IMR-90 (cell line): ENCODE measurements around the gene ZBTB8OS. TPM values are rescaled to one million over a fixed set of nuclear protein-coding genes. Genes with fewer than 3 reads are reported as not detected.

Experiments used
- ATAC-seq: fragments of 200-7000 bp; cut with Tn5 transposase; 2 replicates; pipeline ENCODE4 v1.9.1; 2020; ENCODE audit warnings: low read depth, mild to moderate bottlenecking, moderate library complexity
- BruUV-seq: library from RNA; stranded (reverse); fragments of 400-500 nt; replicated peaks from 2 replicates; lab custom pipeline; 2021; lab: Mats Ljungman, UMichigan
- CTCF ChIA-PET: fragments of 300-600 bp; formaldehyde crosslinking; extraction: SDS; loops from one replicate; lab custom pipeline; 2021; ENCODE audit warnings: antibody characterized with exemption; lab: Yijun Ruan, JAX
- POLR2A ChIA-PET: fragments of 300-600 bp; sonication (Branson Sonifier 250); formaldehyde crosslinking; loops from one replicate; lab custom pipeline; 2022; ENCODE audit warnings: antibody characterized with exemption; ENCODE audit not compliant: unreplicated experiment; lab: Charles Lee
- DNase-seq: peaks from one replicate; pipeline ENCODE4 v3.0.0; 2013
- H2AFZ ChIP-seq: replicated peaks from 2 replicates; pipeline ENCODE3; 2013; ENCODE audit warnings: low read length, mild to moderate bottlenecking; ENCODE audit not compliant: poor library complexity
- H2AK5ac ChIP-seq: 2 replicates; pipeline ENCODE4 v1.6.1; 2013; ENCODE audit warnings: low read depth, low read length, inconsistent platforms
- H2AK9ac ChIP-seq: replicated peaks from 2 replicates; pipeline ENCODE3; 2013; ENCODE audit warnings: mild to moderate bottlenecking, low read depth, low read length, moderate library complexity; ENCODE audit not compliant: poor library complexity
- H2BK120ac ChIP-seq: 2 replicates; pipeline ENCODE4 v1.6.1; 2013; ENCODE audit warnings: low read depth, low read length, inconsistent platforms
- H2BK15ac ChIP-seq: 3 replicates; pipeline ENCODE4 v1.6.1; 2013; ENCODE audit warnings: low read depth, low read length, inconsistent platforms
- H2BK20ac ChIP-seq: 2 replicates; pipeline ENCODE4 v1.6.1; 2013; ENCODE audit warnings: low read depth, mild to moderate bottlenecking, inconsistent platforms, low read length, moderate library complexity
- H2BK5ac ChIP-seq: 2 replicates; pipeline ENCODE4 v1.6.1; 2013; ENCODE audit warnings: mild to moderate bottlenecking, low read depth, low read length, inconsistent platforms; ENCODE audit not compliant: poor library complexity, severe bottlenecking
- H3K14ac ChIP-seq: replicated peaks from 2 replicates; pipeline ENCODE4 v1.6.1; 2013; ENCODE audit warnings: low read depth, low read length, inconsistent platforms
- H3K18ac ChIP-seq: 2 replicates; pipeline ENCODE4 v1.6.1; 2013; ENCODE audit warnings: low read depth, low read length, control low read depth
- H3K23ac ChIP-seq: 2 replicates; pipeline ENCODE4 v1.6.1; 2013; ENCODE audit warnings: low read depth, low read length, inconsistent platforms
- H3K27ac ChIP-seq: 2 replicates; pipeline ENCODE4 v1.5.1; 2013; ENCODE audit warnings: mild to moderate bottlenecking, control low read depth, low read length; ENCODE audit not compliant: insufficient read depth
- H3K27me3 ChIP-seq: 2 replicates; pipeline ENCODE4 v1.6.1; 2013; ENCODE audit warnings: low read length; ENCODE audit not compliant: control insufficient read depth, insufficient read depth
- H3K36me3 ChIP-seq: 2 replicates; pipeline ENCODE4 v1.6.1; 2013; ENCODE audit warnings: low read length, mixed read lengths; ENCODE audit not compliant: control insufficient read depth, insufficient read depth
- H3K4ac ChIP-seq: 2 replicates; pipeline ENCODE4 v1.6.1; 2013; ENCODE audit warnings: low read depth, low read length, inconsistent platforms
- H3K4me1 ChIP-seq: 2 replicates; pipeline ENCODE4 v1.6.1; 2013; ENCODE audit warnings: low read length, mixed read lengths; ENCODE audit not compliant: control insufficient read depth, insufficient read depth
- H3K4me2 ChIP-seq: 2 replicates; pipeline ENCODE4 v1.6.1; 2013; ENCODE audit warnings: low read depth, mild to moderate bottlenecking, control low read depth, low read length, moderate library complexity
- H3K4me3 ChIP-seq: 2 replicates; pipeline ENCODE4 v1.5.1; 2013; ENCODE audit warnings: low read depth, mild to moderate bottlenecking, control low read depth, low read length, moderate library complexity; ENCODE audit not compliant: insufficient read depth
- H3K56ac ChIP-seq: 2 replicates; pipeline ENCODE4 v1.6.1; 2013; ENCODE audit warnings: low read length, inconsistent platforms; ENCODE audit not compliant: insufficient read depth; ENCODE audit errors: extremely low read depth
- H3K79me1 ChIP-seq, 2 experiments: 2 replicates each; pipeline ENCODE4 v1.6.1; 2013; ENCODE audit warnings: low read length in 2 of 2, inconsistent platforms in 1 of 2, low read depth in 1 of 2
- H3K9ac ChIP-seq: 2 replicates; pipeline ENCODE4 v1.6.1; 2013; ENCODE audit warnings: low read depth, low read length, control low read depth
- H3K9me1 ChIP-seq: 2 replicates; pipeline ENCODE4 v1.6.1; 2013; ENCODE audit warnings: low read length, inconsistent platforms; ENCODE audit not compliant: insufficient read depth
- H3K9me3 ChIP-seq: 2 replicates; pipeline ENCODE4 v1.6.1; 2013; ENCODE audit warnings: low read length; ENCODE audit not compliant: control insufficient read depth, insufficient read depth
- H4K20me1 ChIP-seq: 2 replicates; pipeline ENCODE4 v1.6.1; 2013; ENCODE audit warnings: low read length, inconsistent platforms; ENCODE audit not compliant: insufficient read depth
- H4K5ac ChIP-seq: 2 replicates; pipeline ENCODE4 v1.6.1; 2013; ENCODE audit warnings: mild to moderate bottlenecking, low read depth, low read length, control low read depth
- H4K8ac ChIP-seq, 2 experiments: 2 replicates each; pipeline ENCODE4 v1.6.1; 2013; ENCODE audit warnings: low read depth in 2 of 2, low read length in 2 of 2, control low read depth in 1 of 2, inconsistent platforms in 1 of 2
- H4K91ac ChIP-seq: 2 replicates; pipeline ENCODE4 v1.6.1; 2013; ENCODE audit warnings: low read depth, low read length, inconsistent platforms; ENCODE audit not compliant: insufficient read depth
- BHLHE40 ChIP-seq: fragments of 150-350 bp; IDR thresholded peaks from 2 replicates; pipeline ENCODE4 v1.6.1; 2016; ENCODE audit warnings: mild to moderate bottlenecking, low read depth, low read length
- CEBPB ChIP-seq: IDR thresholded peaks from 2 replicates; pipeline ENCODE4 v1.6.1; 2012; ENCODE audit warnings: low read depth, low read length, improper control_type of control experiment
- CHD1 ChIP-seq: IDR thresholded peaks from 2 replicates; pipeline ENCODE4 v1.6.1; 2012; ENCODE audit warnings: low read depth, low read length, improper control_type of control experiment
- FOS ChIP-seq: fragments of 150-350 bp; IDR thresholded peaks from 2 replicates; pipeline ENCODE4 v1.6.1; 2016; ENCODE audit warnings: low read depth, low read length
- MAFK ChIP-seq: IDR thresholded peaks from 2 replicates; pipeline ENCODE4 v1.6.1; 2012; ENCODE audit warnings: low read depth, low read length, improper control_type of control experiment
- MAZ ChIP-seq: IDR thresholded peaks from 2 replicates; pipeline ENCODE4 v1.6.1; 2012; ENCODE audit warnings: low read depth, mild to moderate bottlenecking, low read length, improper control_type of control experiment, moderate library complexity, borderline replicate concordance
- MXI1 ChIP-seq: IDR thresholded peaks from 2 replicates; pipeline ENCODE4 v1.6.1; 2012; ENCODE audit warnings: low read depth, mild to moderate bottlenecking, low read length, moderate library complexity, borderline replicate concordance
- NFE2L2 ChIP-seq: fragments of 150-350 bp; IDR thresholded peaks from 2 replicates; pipeline ENCODE4 v1.6.1; 2016; ENCODE audit warnings: low read depth, mild to moderate bottlenecking, low read length
- POLR2A ChIP-seq: IDR thresholded peaks from 2 replicates; pipeline ENCODE4 v1.6.1; 2012; ENCODE audit warnings: mild to moderate bottlenecking, low read depth, low read length
- RAD21 ChIP-seq: IDR thresholded peaks from 2 replicates; pipeline ENCODE4 v1.6.1; 2012; ENCODE audit warnings: low read length, improper control_type of control experiment
- RCOR1 ChIP-seq: IDR thresholded peaks from 2 replicates; pipeline ENCODE4 v1.6.1; 2012; ENCODE audit warnings: mild to moderate bottlenecking, low read length, improper control_type of control experiment; ENCODE audit not compliant: insufficient replicate concordance
- RFX5 ChIP-seq: IDR thresholded peaks from 2 replicates; pipeline ENCODE4 v1.8.0; 2012; ENCODE audit warnings: low read depth, mild to moderate bottlenecking, low read length, moderate library complexity
- SMC3 ChIP-seq: fragments of 150-350 bp; IDR thresholded peaks from 2 replicates; pipeline ENCODE4 v1.6.1; 2016; ENCODE audit warnings: low read depth, mild to moderate bottlenecking, antibody characterized with exemption, low read length, moderate library complexity
- WGBS, 2 experiments: methylation state at CpG; one replicate each; pipeline versions ENCODE4 v1.1.5 to v1.1.7; 2013; ENCODE audit warnings: missing lambda C conversion rate in 2 of 2; ENCODE audit not compliant: insufficient read length in 1 of 2; ENCODE audit errors: extremely low coverage in 2 of 2; 5-methylcytosine and 5-hydroxymethylcytosine counted together
- dilution Hi-C: fragments of 300-500 bp; cut with HindIII; formaldehyde crosslinking; loops from one replicate; pipeline ENCODE4 v1.14.3; 2018; ENCODE audit warnings: low sequenced_read_pairs; ENCODE audit not compliant: unreplicated experiment
- in situ Hi-C: fragments of 300-500 bp; cut with MboI; formaldehyde crosslinking; loops from 3 replicates; pipeline ENCODE4 v1.14.3; 2019; ENCODE audit warnings: low sequenced_read_pairs, inconsistent platforms, mixed read lengths
- intact Hi-C: fragments of 100-400 bp; cut with micrococcal nuclease; formaldehyde crosslinking; loops from 2 replicates; pipeline ENCODE4 v1.10.0; 2022
- polyA plus RNA-seq, 3 experiments: library from polyadenylated mRNA; depleted of rRNA; stranded (reverse); fragments of >200 nt; gene quantifications; 2 replicates each; pipeline ENCODE4 v1.2.3, GENCODE V29; 2012; ENCODE audit warnings: low replicate concordance in 1 of 3
- total RNA-seq: library from RNA; depleted of rRNA; stranded (reverse); fragments of >200 nt; gene quantifications from 2 replicates; pipeline ENCODE4 v1.2.3, GENCODE V29; 2012
- TF ChIP-seq, protein P1 (sequence below): fragments of 150-350 bp; IDR thresholded peaks from 2 replicates; pipeline ENCODE4 v1.6.1; 2016; ENCODE audit warnings: low read depth, mild to moderate bottlenecking, low read length, moderate library complexity, borderline replicate concordance
- TF ChIP-seq, protein P2 (sequence below): fragments of 150-350 bp; IDR thresholded peaks from 2 replicates; pipeline ENCODE4 v1.6.1; 2017; ENCODE audit warnings: mild to moderate bottlenecking, antibody characterized with exemption, low read length, low read depth
- TF ChIP-seq, protein P3 (sequence below): conservative IDR thresholded peaks from 2 replicates; pipeline ENCODE4 v1.5.1; 2012; ENCODE audit warnings: mild to moderate bottlenecking, low read depth, low read length, improper control_type of control experiment

Gene ZBTB8OS
- total and polyA plus RNA-seq, 2 of the 4 experiments (the other 2 are of a cell fraction), result 31.0 to 43.5 TPM

DNA sequence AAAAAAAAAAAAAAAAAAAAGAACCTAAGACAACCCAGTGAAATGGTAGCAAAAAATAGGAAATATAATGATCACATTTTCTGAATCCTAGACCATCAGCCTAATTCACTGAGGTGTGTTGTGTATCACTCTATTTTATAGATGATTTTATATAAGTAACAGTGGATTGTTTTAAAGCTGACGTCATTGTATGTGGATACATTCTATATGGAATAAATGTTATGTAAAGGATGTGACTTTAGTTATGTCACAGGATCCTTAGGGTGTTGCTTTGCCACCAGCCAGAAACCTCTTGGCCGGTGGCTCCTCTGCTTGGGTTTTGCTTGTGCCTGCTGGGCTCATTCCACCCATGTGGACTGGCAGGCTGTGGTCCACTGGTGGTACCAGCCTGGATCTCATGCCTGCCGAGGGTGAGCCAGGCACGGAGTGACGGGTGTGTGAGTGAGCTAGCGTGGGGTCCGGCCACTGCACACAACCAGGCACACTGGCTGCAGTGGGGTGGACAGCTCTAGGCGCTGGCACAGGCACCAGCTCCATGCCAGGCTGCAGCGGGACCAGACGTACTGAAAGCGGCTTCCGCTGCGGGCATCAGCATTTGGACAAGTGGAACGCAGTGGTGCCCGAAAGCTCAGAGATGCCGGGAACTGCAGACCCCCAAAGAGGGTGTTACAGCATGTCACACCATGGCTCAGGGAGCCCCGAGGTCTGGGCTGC lies 44.5 kb downstream of the ZBTB8OS start:
- H2BK120ac ChIP-seq, result no peak overlapping the region
- dilution Hi-C loops (no loop called here), intact Hi-C loops (no loop called here), in situ Hi-C loops (no loop called here)
- no peak overlapping the region for H3K9ac ChIP-seq
- no peak overlapping the region for H3K23ac ChIP-seq
- H4K91ac ChIP-seq, result no peak overlapping the region
- no peak overlapping the region for H3K56ac ChIP-seq
- TF ChIP-seq MAFK, result no peak
- TF ChIP-seq POLR2A, result no peak
- no peak for TF ChIP-seq MAZ
- TF ChIP-seq RAD21, result no peak
- no peak for TF ChIP-seq BHLHE40
- TF ChIP-seq RFX5, result no peak
- no peak for TF ChIP-seq RCOR1
- no peak for TF ChIP-seq NFE2L2
- TF ChIP-seq, protein P1, sequence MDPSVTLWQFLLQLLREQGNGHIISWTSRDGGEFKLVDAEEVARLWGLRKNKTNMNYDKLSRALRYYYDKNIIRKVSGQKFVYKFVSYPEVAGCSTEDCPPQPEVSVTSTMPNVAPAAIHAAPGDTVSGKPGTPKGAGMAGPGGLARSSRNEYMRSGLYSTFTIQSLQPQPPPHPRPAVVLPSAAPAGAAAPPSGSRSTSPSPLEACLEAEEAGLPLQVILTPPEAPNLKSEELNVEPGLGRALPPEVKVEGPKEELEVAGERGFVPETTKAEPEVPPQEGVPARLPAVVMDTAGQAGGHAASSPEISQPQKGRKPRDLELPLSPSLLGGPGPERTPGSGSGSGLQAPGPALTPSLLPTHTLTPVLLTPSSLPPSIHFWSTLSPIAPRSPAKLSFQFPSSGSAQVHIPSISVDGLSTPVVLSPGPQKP, result no peak
- TF ChIP-seq, protein P2, sequence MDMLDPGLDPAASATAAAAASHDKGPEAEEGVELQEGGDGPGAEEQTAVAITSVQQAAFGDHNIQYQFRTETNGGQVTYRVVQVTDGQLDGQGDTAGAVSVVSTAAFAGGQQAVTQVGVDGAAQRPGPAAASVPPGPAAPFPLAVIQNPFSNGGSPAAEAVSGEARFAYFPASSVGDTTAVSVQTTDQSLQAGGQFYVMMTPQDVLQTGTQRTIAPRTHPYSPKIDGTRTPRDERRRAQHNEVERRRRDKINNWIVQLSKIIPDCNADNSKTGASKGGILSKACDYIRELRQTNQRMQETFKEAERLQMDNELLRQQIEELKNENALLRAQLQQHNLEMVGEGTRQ, result no peak
- no peak for TF ChIP-seq CHD1
- TF ChIP-seq SMC3, result no peak
- no peak for TF ChIP-seq CEBPB
- TF ChIP-seq FOS, result no peak
- TF ChIP-seq, protein P3, sequence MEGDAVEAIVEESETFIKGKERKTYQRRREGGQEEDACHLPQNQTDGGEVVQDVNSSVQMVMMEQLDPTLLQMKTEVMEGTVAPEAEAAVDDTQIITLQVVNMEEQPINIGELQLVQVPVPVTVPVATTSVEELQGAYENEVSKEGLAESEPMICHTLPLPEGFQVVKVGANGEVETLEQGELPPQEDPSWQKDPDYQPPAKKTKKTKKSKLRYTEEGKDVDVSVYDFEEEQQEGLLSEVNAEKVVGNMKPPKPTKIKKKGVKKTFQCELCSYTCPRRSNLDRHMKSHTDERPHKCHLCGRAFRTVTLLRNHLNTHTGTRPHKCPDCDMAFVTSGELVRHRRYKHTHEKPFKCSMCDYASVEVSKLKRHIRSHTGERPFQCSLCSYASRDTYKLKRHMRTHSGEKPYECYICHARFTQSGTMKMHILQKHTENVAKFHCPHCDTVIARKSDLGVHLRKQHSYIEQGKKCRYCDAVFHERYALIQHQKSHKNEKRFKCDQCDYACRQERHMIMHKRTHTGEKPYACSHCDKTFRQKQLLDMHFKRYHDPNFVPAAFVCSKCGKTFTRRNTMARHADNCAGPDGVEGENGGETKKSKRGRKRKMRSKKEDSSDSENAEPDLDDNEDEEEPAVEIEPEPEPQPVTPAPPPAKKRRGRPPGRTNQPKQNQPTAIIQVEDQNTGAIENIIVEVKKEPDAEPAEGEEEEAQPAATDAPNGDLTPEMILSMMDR, result no peak
- no peak for TF ChIP-seq MXI1
- no peak overlapping the region for H4K5ac ChIP-seq
- H3K4me3 ChIP-seq, result no peak overlapping the region
- H2AK5ac ChIP-seq, result no peak overlapping the region
- H3K36me3 ChIP-seq, result peaks cover 3% of the 10 kb centered on the region
- H2BK15ac ChIP-seq, result no peak overlapping the region
- no peak overlapping the region for H4K8ac ChIP-seq
- no peak overlapping the region for H2AK9ac ChIP-seq
- 96% methylated on average over 17 of the region's 17 CpGs; no CpG with 5 or more reads in 1 of the 2 experiments for WGBS, 2 experiments
- no peak overlapping the region for H2BK20ac ChIP-seq
- ChIA-PET POLR2A (no interaction called here), CTCF (interaction anchor here (0.6 kb wide), 1 partner anchor 102 kb away, joined by 5 read pairs; no protein-coding TSS in a partner anchor)
- no peaks in the 10 kb centered on the region for H3K4me1 ChIP-seq
- no peaks in the 10 kb centered on the region for H4K20me1 ChIP-seq
- H2AFZ ChIP-seq, result no peak overlapping the region
- ATAC-seq (no peak), DNase-seq (no peak)
- BruUV-seq, result no TSS peak
- H3K18ac ChIP-seq, result no peak overlapping the region
- no peaks in the 10 kb centered on the region for H3K79me1 ChIP-seq
- no peaks in the 10 kb centered on the region for H3K9me3 ChIP-seq
- no peak overlapping the region for H3K27ac ChIP-seq
- H3K4me2 ChIP-seq, result no peak overlapping the region
- no peaks in the 10 kb centered on the region for H3K27me3 ChIP-seq
- no peak overlapping the region for H2BK5ac ChIP-seq
- H3K4ac ChIP-seq, result no peak overlapping the region
- no peaks in the 10 kb centered on the region for H3K9me1 ChIP-seq
- no peak overlapping the region for H3K14ac ChIP-seq
